GM12872 (cell line): Measurements from ENCODE around the gene HCN4.

Experiments
- CTCF ChIP-seq: IDR thresholded peaks from 3 replicates; pipeline ENCODE4 v1.5.1; 2011; ENCODE audit warnings: low read depth, mild to moderate bottlenecking, low read length, moderate library complexity; ENCODE audit not compliant: insufficient read depth

Gene HCN4

GRCh38 chr15:73392025-73392424 is 23.3 kb upstream of the HCN4 start:
- no peak for TF ChIP-seq CTCF

GRCh38 chr15:73391128-73391872 is 22.5 kb upstream of the HCN4 start:
- no peak for TF ChIP-seq CTCF

- no peak for TF ChIP-seq CTCF
Measured at GRCh38 chr15:73389971-73390544, 21.3 kb upstream of the HCN4 start.

- TF ChIP-seq CTCF = no peak
Measured at GRCh38 chr15:73389539-73389938, 20.8 kb upstream of the HCN4 start.

- no peak for TF ChIP-seq CTCF
Measured at GRCh38 chr15:73388256-73388781, 19.6 kb upstream of the HCN4 start.

GRCh38 chr15:73387507-73388255 is 18.9 kb upstream of the HCN4 start:
- TF ChIP-seq CTCF = no peak

GRCh38 chr15:73386886-73387506 is 18.2 kb upstream of the HCN4 start:
- no peak for TF ChIP-seq CTCF
